ENCODE results near the gene PFKM.
"Not testable (repeated sequence)": the region's sequence is repeated elsewhere in the genome, so short reads cannot be mapped to it uniquely, and the experiment has no call there.

Gene PFKM

GRCh38 chr12:48109424-48109823 lies 9.7 kb upstream of the PFKM start:
- Histone ChIP-seq H3K79me2 (ENCODE audit: low read length) (peaks cover 24% of the 10 kb centered on the region), H3K4me2 (ENCODE audit: low read length) (no peak overlapping the region), H3K36me3 (replicated peaks; ENCODE audit: low read depth, low read length) (no peaks in the 10 kb centered on the region), H4K20me1 (ENCODE audit: insufficient read depth, low read length) (no peaks in the 10 kb centered on the region), H3K27ac (ENCODE audit: low read length) (no peak overlapping the region), H3K27me3 (ENCODE audit: low read depth, low read length) (no peaks in the 10 kb centered on the region), H3K9ac (ENCODE audit: low read length) (no peak overlapping the region), H3K9me3 (ENCODE audit: insufficient read depth, low read length) (no peaks in the 10 kb centered on the region), H3K4me1 (ENCODE audit: low read length) (peaks cover 20% of the 10 kb centered on the region), H3K4me3 (ENCODE audit: low read length) (no peak overlapping the region), H2AFZ (ENCODE audit: low read depth, low read length) (no peak overlapping the region)
- TF ChIP-seq CTCF (IDR thresholded peaks at IDR 0.05; ENCODE audit: low read depth, low read length), result no peak
- no peak for TF ChIP-seq EZH2phosphoT487 (IDR thresholded peaks at IDR 0.05; ENCODE audit: low read depth)

GRCh38 chr12:48110691-48111311 lies 8.4 kb upstream of the PFKM start:
- TF ChIP-seq EZH2phosphoT487 (IDR thresholded peaks at IDR 0.05; ENCODE audit: low read depth), result no peak
- TF ChIP-seq CTCF (IDR thresholded peaks at IDR 0.05; ENCODE audit: low read depth, low read length), result no peak
- Histone ChIP-seq H3K36me3 (replicated peaks; ENCODE audit: low read depth, low read length) (no peaks in the 10 kb centered on the region), H3K9ac (ENCODE audit: low read length) (no peak overlapping the region), H2AFZ (ENCODE audit: low read depth, low read length) (no peak overlapping the region), H4K20me1 (ENCODE audit: insufficient read depth, low read length) (no peaks in the 10 kb centered on the region), H3K4me3 (ENCODE audit: low read length) (no peak overlapping the region), H3K27ac (ENCODE audit: low read length) (no peak overlapping the region), H3K9me3 (ENCODE audit: insufficient read depth, low read length) (no peaks in the 10 kb centered on the region), H3K79me2 (ENCODE audit: low read length) (peaks cover 11% of the 10 kb centered on the region), H3K27me3 (ENCODE audit: low read depth, low read length) (no peaks in the 10 kb centered on the region), H3K4me2 (ENCODE audit: low read length) (no peak overlapping the region), H3K4me1 (ENCODE audit: low read length) (peaks cover 16% of the 10 kb centered on the region)

- not testable (repeated sequence) for H3K9me3 ChIP-seq (ENCODE audit: insufficient read depth, low read length); H3K9ac ChIP-seq (ENCODE audit: low read length); H3K4me2 ChIP-seq (ENCODE audit: low read length); H3K36me3 ChIP-seq (replicated peaks; ENCODE audit: low read depth, low read length); H3K4me3 ChIP-seq (ENCODE audit: low read length); H2AFZ ChIP-seq (ENCODE audit: low read depth, low read length); H4K20me1 ChIP-seq (ENCODE audit: insufficient read depth, low read length); H3K27me3 ChIP-seq (ENCODE audit: low read depth, low read length); H3K27ac ChIP-seq (ENCODE audit: low read length)
- Histone ChIP-seq H3K4me1 (ENCODE audit: low read length) (peaks cover 16% of the 10 kb centered on the region), H3K79me2 (ENCODE audit: low read length) (peaks cover 11% of the 10 kb centered on the region)
Observed at GRCh38 chr12:48111312-48111693, 7.9 kb upstream of the PFKM start.

- Histone ChIP-seq H3K27ac (ENCODE audit: low read length) (no peak overlapping the region), H3K9ac (ENCODE audit: low read length) (no peak overlapping the region), H3K4me1 (ENCODE audit: low read length) (peaks cover 14% of the 10 kb centered on the region), H3K4me3 (ENCODE audit: low read length) (no peak overlapping the region), H3K4me2 (ENCODE audit: low read length) (no peak overlapping the region), H3K9me3 (ENCODE audit: insufficient read depth, low read length) (no peaks in the 10 kb centered on the region), H3K79me2 (ENCODE audit: low read length) (peaks cover 15% of the 10 kb centered on the region), H3K36me3 (replicated peaks; ENCODE audit: low read depth, low read length) (no peaks in the 10 kb centered on the region), H3K27me3 (ENCODE audit: low read depth, low read length) (no peaks in the 10 kb centered on the region), H2AFZ (ENCODE audit: low read depth, low read length) (no peak overlapping the region), H4K20me1 (ENCODE audit: insufficient read depth, low read length) (no peaks in the 10 kb centered on the region)
- TF ChIP-seq CTCF (IDR thresholded peaks at IDR 0.05; ENCODE audit: low read depth, low read length), result no peak
- TF ChIP-seq EZH2phosphoT487 (IDR thresholded peaks at IDR 0.05; ENCODE audit: low read depth), result no peak
Observed at GRCh38 chr12:48115957-48116356, 3.2 kb upstream of the PFKM start.

Measured in OCI-LY3 (cell line).